GM19023 (cell line): ENCODE measurements around the gene GALNT18.

ENCODE experiments used
- ATAC-seq: cut with Tn5 transposase; IDR thresholded peaks from one replicate; pipeline ENCODE4 v1.9.1; 2021; ENCODE audit warnings: mild to moderate bottlenecking, moderate library complexity; ENCODE audit not compliant: unreplicated experiment

Gene GALNT18

GRCh38 chr11:11251394-11251970, 370.3 kb downstream of the GALNT18 start:
- ATAC-seq = no peak

- no peak for ATAC-seq
Measured at GRCh38 chr11:11250470-11250869, 371.3 kb downstream of the GALNT18 start.

- no peak for ATAC-seq
Measured at GRCh38 chr11:11247576-11247975, 374.2 kb downstream of the GALNT18 start.

- no peak for ATAC-seq
Measured at GRCh38 chr11:11247086-11247485, 374.7 kb downstream of the GALNT18 start.

- ATAC-seq = no peak
Measured at GRCh38 chr11:11246166-11246565, 375.6 kb downstream of the GALNT18 start.

GRCh38 chr11:11245453-11245852, 376.4 kb downstream of the GALNT18 start:
- ATAC-seq = no peak

GRCh38 chr11:11244470-11245080, 377.2 kb downstream of the GALNT18 start:
- ATAC-seq = no peak

GRCh38 chr11:11243590-11244469, 378.0 kb downstream of the GALNT18 start:
- ATAC-seq = no peak

- ATAC-seq = no peak
Measured at GRCh38 chr11:11243209-11243589, 378.6 kb downstream of the GALNT18 start.

GRCh38 chr11:11241284-11241683, 380.5 kb downstream of the GALNT18 start:
- ATAC-seq = no peak

GRCh38 chr11:11239959-11240358, 381.8 kb downstream of the GALNT18 start:
- no peak for ATAC-seq

- no peak for ATAC-seq
Measured at GRCh38 chr11:11237070-11237832, 384.6 kb downstream of the GALNT18 start.

- ATAC-seq = no peak
Measured at GRCh38 chr11:11236498-11237059, 385.2 kb downstream of the GALNT18 start.

GRCh38 chr11:11231763-11232162, 390.0 kb downstream of the GALNT18 start:
- ATAC-seq = no peak

- ATAC-seq = no peak
Measured at GRCh38 chr11:11230802-11231562, 390.8 kb downstream of the GALNT18 start.

- no peak for ATAC-seq
Measured at GRCh38 chr11:11230087-11230486, 391.7 kb downstream of the GALNT18 start.

GRCh38 chr11:11229647-11230046, 392.2 kb downstream of the GALNT18 start:
- no peak for ATAC-seq

- no peak for ATAC-seq
Measured at GRCh38 chr11:11227296-11228085, 394.3 kb downstream of the GALNT18 start.
